HG03457 (cell line): ENCODE measurements around the gene CCL17.
"Not testable (repeated sequence)": the region's sequence is repeated elsewhere in the genome, so short reads cannot be mapped to it uniquely, and the experiment has no call there.

Experiments
- ATAC-seq: cut with Tn5 transposase; IDR thresholded peaks from one replicate; pipeline ENCODE4 v1.9.1; 2021; ENCODE audit warnings: moderate number of reproducible peaks; ENCODE audit not compliant: unreplicated experiment

CCL17 gene

GRCh38 chr16:57403965-57404817, at the start of gene CCL17:
Gene CCL17, plus strand, starts transcription at chr16:57404767. Its CDS starts 9,166 bp downstream, at chr16:57413933.
- no peak for ATAC-seq

- ATAC-seq = no peak
Measured at GRCh38 chr16:57355898-57356414, 48.6 kb upstream of the CCL17 start.

GRCh38 chr16:57356547-57356946, 48.0 kb upstream of the CCL17 start:
- ATAC-seq = no peak

GRCh38 chr16:57357330-57358085, 47.1 kb upstream of the CCL17 start:
- no peak for ATAC-seq

DNA sequence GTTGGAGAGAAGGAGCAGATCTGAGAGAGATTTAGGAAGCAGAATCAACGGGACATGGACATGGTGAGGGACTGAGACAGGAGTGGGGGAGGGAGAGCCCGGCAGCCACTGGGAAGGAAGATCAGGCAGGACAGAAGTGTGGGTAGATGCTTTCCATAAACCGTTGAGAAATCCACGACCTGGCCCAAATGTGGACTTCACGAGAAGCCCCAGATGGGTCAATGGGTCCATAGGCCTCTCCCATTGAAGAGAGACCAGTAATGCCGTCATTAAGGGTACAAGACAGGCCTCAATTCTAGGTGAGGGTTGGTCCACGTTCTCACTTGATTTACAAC, 46.5 kb upstream of the CCL17 start:
- ATAC-seq = no peak

- ATAC-seq = no peak
Measured at GRCh38 chr16:57358527-57359095, 46.0 kb upstream of the CCL17 start, which contains the start of gene CCL22. Gene CCL22, plus strand, starts transcription at chr16:57358783. Its CDS starts 34 bp downstream, at chr16:57358817.

GRCh38 chr16:57360321-57360935, 44.1 kb upstream of the CCL17 start:
- no peak for ATAC-seq

DNA sequence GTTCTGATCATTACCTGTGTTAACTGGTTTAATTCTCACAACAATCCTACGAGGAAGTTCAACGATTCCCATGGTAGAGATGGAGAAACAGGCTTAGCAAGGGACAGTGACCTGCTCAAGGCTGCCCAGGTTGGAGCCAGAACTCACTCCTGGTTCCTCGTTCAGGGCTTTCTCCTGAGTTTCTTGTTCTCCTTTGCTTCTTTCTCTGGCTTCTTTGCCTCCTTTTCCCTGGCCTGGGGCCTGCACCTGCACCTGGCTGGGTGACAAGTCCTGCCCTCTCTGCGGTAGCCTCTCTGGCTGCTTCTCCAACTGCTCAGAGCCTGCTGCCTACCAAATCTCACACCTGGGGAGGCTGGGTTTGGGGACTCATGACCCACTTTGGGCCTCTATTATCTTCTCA, 43.2 kb upstream of the CCL17 start:
- no peak for ATAC-seq

DNA sequence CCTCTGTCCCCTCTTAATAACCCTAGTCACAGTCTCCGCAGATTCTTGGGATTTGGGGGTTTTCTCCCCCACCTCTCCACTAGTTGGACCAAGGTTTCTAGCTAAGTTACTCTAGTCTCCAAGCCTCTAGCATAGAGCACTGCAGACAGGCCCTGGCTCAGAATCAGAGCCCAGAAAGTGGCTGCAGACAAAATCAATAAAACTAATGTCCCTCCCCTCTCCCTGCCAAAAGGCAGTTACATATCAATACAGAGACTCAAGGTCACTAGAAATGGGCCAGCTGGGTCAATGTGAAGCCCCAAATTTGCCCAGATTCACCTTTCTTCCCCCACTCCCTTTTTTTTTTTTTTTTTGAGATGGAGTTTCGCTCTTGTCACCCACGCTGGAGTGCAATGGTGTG, 40.4 kb upstream of the CCL17 start:
- no peak for ATAC-seq

GRCh38 chr16:57366544-57367040, 38.0 kb upstream of the CCL17 start:
- no peak for ATAC-seq

GRCh38 chr16:57367116-57367752, 37.3 kb upstream of the CCL17 start:
- no peak for ATAC-seq

GRCh38 chr16:57371494-57372371, 32.8 kb upstream of the CCL17 start:
- ATAC-seq = no peak

- ATAC-seq = no peak
Measured at GRCh38 chr16:57372372-57373116, 32.0 kb upstream of the CCL17 start, which contains the start of gene CX3CL1. Gene CX3CL1, plus strand, starts transcription at chr16:57372490. Its CDS starts 79 bp downstream, at chr16:57372569.

GRCh38 chr16:57373117-57373947, 31.2 kb upstream of the CCL17 start:
- ATAC-seq = no peak

DNA sequence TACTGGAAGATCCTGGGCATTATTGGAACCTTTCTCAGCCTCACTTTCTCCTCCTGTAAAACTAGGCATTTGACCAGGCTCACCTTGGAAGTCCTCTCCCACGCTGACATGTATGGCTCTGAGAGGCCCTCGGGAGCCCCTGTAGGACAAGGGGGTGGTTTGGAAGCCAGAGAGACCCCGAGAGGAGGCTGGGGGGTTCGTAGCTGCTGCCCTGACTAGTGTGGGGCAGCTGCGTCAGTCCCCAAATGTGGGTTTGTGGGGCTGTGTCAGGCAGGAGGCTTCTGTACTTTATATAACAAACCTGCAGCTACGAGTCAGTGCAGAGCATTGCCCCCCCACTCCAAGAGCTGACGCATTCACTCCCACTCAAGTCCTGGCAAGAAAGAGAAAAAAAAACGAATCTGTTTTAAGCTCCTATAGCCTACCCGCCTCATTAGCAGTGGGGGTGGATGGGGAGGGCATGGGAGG, 30.5 kb upstream of the CCL17 start:
- no peak for ATAC-seq

DNA sequence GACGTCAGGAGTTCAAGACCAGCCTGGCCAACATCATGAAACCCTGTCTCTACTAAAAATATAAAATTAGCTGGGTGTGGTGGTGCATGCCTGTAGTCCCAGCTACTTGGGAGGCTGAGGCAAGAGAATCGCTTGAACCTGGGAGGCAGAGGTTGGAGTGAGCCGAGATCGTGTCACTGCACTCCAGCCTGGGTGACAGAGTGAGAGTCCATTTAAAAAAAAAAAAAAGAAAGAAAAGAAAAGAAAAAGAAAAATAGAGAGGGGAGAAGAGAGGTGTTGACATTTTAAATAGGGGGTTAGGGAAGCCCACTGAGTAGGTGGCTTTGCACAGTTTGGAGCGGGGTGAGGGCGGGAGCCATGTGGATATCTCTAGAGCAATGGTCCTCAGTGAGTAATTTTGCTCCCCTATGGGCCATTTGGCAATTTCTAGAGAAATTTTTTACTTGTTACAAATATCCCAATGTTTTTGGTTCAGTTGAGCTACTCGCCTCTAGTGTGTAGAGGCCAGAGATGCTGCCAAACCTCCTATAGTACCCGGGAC, 29.6 kb upstream of the CCL17 start:
- not testable (repeated sequence) for ATAC-seq

DNA sequence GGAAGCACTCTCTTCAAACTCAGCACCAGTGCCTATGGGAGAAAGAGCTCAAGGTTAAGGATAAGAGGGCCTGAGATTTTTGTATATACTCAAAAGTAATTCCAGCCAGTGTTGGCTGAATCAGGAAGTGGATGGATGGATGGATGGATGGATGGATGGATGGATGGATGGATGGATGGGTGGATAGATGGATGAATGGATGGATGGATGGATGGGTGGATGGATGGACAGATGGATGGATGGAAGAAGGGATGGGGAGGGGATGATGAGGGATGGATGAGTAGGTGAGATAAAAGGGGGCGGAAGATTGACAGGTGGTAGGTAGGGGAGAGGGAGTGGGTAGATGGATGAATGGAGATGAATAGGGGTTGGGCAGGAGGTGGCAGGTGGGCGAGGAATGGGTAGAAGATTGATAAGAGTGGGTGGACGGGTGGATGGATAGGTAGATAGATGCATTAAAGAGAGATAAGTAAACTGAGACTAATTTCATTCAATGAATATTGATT, 28.2 kb upstream of the CCL17 start:
- no peak for ATAC-seq
